Spleen (tissue), 11 donors: ENCODE results near the gene SLIT3. TPM values are rescaled to one million over a fixed set of nuclear protein-coding genes. Genes with fewer than 3 reads are reported as not detected.

Source experiments
- DNase-seq: peaks from one replicate; pipeline ENCODE4 v3.0.0-alpha.2; 2020
- H3K27ac ChIP-seq, 8 donors: fragments of 200-600 bp; sonication (generic) in 7 of 8; 1 replicate in 4 of 8; 2 replicates in 4 of 8; pipeline versions ENCODE4 v1.5.0 to v1.8.0; 2016 to 2021; ENCODE audit warnings: inconsistent platforms in 4 of 8, mild to moderate bottlenecking in 4 of 8, moderate library complexity in 1 of 8
- H3K27me3 ChIP-seq, 7 donors: fragments of 200-600 bp; sonication (generic) in 6 of 7; replicated peaks in 1 of 7; 1 replicate in 4 of 7; 2 replicates in 3 of 7; pipeline versions ENCODE4 v1.5.0 to v1.8.0; 2016 to 2021; ENCODE audit warnings: inconsistent platforms in 3 of 7, mild to moderate bottlenecking in 1 of 7
- H3K36me3 ChIP-seq, 6 donors: fragments of 200-600 bp; sonication (generic) in 5 of 6; 1 replicate in 4 of 6; 2 replicates in 2 of 6; pipeline versions ENCODE4 v1.5.0 to v1.8.0; 2016 to 2021; ENCODE audit warnings: inconsistent platforms in 2 of 6
- H3K4me1 ChIP-seq, 6 donors: fragments of 200-600 bp; sonication (generic) in 5 of 6; 1 replicate in 3 of 6; 2 replicates in 3 of 6; pipeline versions ENCODE4 v1.5.0 to v1.8.0; 2016 to 2021; ENCODE audit warnings: inconsistent platforms in 3 of 6
- H3K4me3 ChIP-seq, 8 donors: fragments of 200-600 bp; sonication (generic) in 7 of 8; 1 replicate in 4 of 8; 2 replicates in 4 of 8; pipeline versions ENCODE4 v1.5.0 to v1.8.0; 2016 to 2021; ENCODE audit warnings: inconsistent platforms in 4 of 8, mild to moderate bottlenecking in 4 of 8, moderate library complexity in 2 of 8
- H3K9me3 ChIP-seq, 8 donors: fragments of 200-600 bp; sonication (generic) in 7 of 8; 1 replicate in 4 of 8; 2 replicates in 4 of 8; pipeline versions ENCODE4 v1.5.0 to v1.8.0; 2016 to 2021; ENCODE audit warnings: inconsistent platforms in 4 of 8
- CTCF ChIP-seq, 11 experiments: fragments of 200-600 bp in 7 of 11; fragments of 450-650 bp in 4 of 11; sonication (generic) in 4 of 11; IDR thresholded peaks in 8 of 11; conservative IDR thresholded peaks in 3 of 11; 1 replicate in 7 of 11; 2 replicates in 4 of 11; pipeline versions ENCODE4 v1.4.0 to v1.8.0; 2016 to 2021; ENCODE audit warnings: antibody characterized with exemption in 11 of 11, inconsistent platforms in 4 of 11, mild to moderate bottlenecking in 1 of 11
- POLR2A ChIP-seq, 3 donors: fragments of 450-650 bp; IDR thresholded peaks; one replicate each; pipeline ENCODE4 v1.5.1; 2017; ENCODE audit warnings: antibody characterized with exemption in 3 of 3, mild to moderate bottlenecking in 1 of 3
- POLR2AphosphoS5 ChIP-seq, 3 donors: sonication (generic); formaldehyde crosslinking; IDR thresholded peaks; one replicate each; pipeline ENCODE4 v1.5.1; 2017; ENCODE audit warnings: antibody characterized with exemption in 3 of 3
- WGBS, 5 donors: extraction: QIAGEN DNeasy Blood & Tissue Kit in 3 of 5; methylation state at CpG; one replicate each; pipeline versions ENCODE4 v1.1.5 to v1.1.7; 2013 to 2018; 5-methylcytosine and 5-hydroxymethylcytosine counted together
- intact Hi-C: fragments of 100-400 bp; cut with DNase I; formaldehyde crosslinking; loops from one replicate; pipeline ENCODE4 v1.15.0; 2023; ENCODE audit warnings: low total_unique reads
- polyA plus RNA-seq, 3 donors: library from polyadenylated mRNA; stranded (reverse); fragments of 200-250 nt; gene quantifications; one replicate each; pipeline ENCODE4 v1.2.1, GENCODE V29; 2013
- total RNA-seq, 7 donors: library from RNA; depleted of rRNA in 3 of 7; stranded (reverse); fragments of >200 nt in 3 of 7; fragmentation: NEBNext Ultra II Directional in 4 of 7; extraction: Animal tissue kit (Norgen Biotek cat#: 25700) in 4 of 7; gene quantifications; one replicate each; pipeline versions ENCODE4 v1.1.0 to v1.2.1, GENCODE V29; 2016 to 2021
- donor health status: healthy with polysubstance abuse.
- donor health status: DM: no; HTN: no; CAD: no; lungs with moderate emphysema.
- donor health status: DM: no; HTN: no; CAD: no.
- donor health status: Bipolar disorder and iron deficiency.
- donor health status: healthy.
- donor health status: DM: no; HTN: no; CAD: no.
- donor health status: DM: yes; HTN: yes; CAD: no.

Gene SLIT3
- total and polyA plus RNA-seq, 10 donors, result 0.33 to 54.0 (median 13.2) TPM

GRCh38 chr5:169318556-169318955 lies 17.6 kb upstream of the SLIT3 start:
- H3K27me3 ChIP-seq, result peaks cover 0 to 11% (median 0%) of the 10 kb centered on the region in 7 donors
- DNase-seq, result no peak
- H3K4me1 ChIP-seq, result no peaks in the 10 kb centered on the region
- H3K36me3 ChIP-seq, result no peaks in the 10 kb centered on the region
- no peak overlapping the region for H3K4me3 ChIP-seq
- intact Hi-C loops, result no loop called here
- H3K27ac ChIP-seq, result no peak overlapping the region
- no peak for TF ChIP-seq POLR2AphosphoS5 (IDR thresholded peaks at IDR 0.05)
- TF ChIP-seq POLR2A (IDR thresholded peaks at IDR 0.05), result no peak
- no peak for TF ChIP-seq CTCF (IDR thresholded peaks at IDR 0.05 in 8 of 11, conservative IDR thresholded peaks at IDR 0.05 in 3 of 11)
- 89 to 96% (median 95%) methylated on average over 2 of the region's 2 CpGs for WGBS, 5 donors
- H3K9me3 ChIP-seq, result no peaks in the 10 kb centered on the region

GRCh38 chr5:169307646-169308045 lies 6.7 kb upstream of the SLIT3 start:
- TF ChIP-seq POLR2A (IDR thresholded peaks at IDR 0.05), result no peak
- no peak for TF ChIP-seq POLR2AphosphoS5 (IDR thresholded peaks at IDR 0.05)
- no peak for TF ChIP-seq CTCF (IDR thresholded peaks at IDR 0.05 in 8 of 11, conservative IDR thresholded peaks at IDR 0.05 in 3 of 11)
- intact Hi-C loops, result no loop called here

GRCh38 chr5:169305366-169305765 lies 4.4 kb upstream of the SLIT3 start:
- H3K27ac ChIP-seq, result no peak overlapping the region
- H3K36me3 ChIP-seq, result no peaks in the 10 kb centered on the region
- 73 to 87% (median 84%) methylated on average over 4 of the region's 4 CpGs for WGBS, 5 donors
- no peak overlapping the region for H3K4me3 ChIP-seq
- peaks cover 0 to 53% (median 14%) of the 10 kb centered on the region in 7 donors for H3K27me3 ChIP-seq
- H3K4me1 ChIP-seq, result peaks cover 0 to 22% (median 9%) of the 10 kb centered on the region in 6 donors
- H3K9me3 ChIP-seq, result no peaks in the 10 kb centered on the region
- intact Hi-C loops, result no loop called here
- TF ChIP-seq CTCF (IDR thresholded peaks at IDR 0.05 in 8 of 11, conservative IDR thresholded peaks at IDR 0.05 in 3 of 11), result no peak
- no peak for TF ChIP-seq POLR2A (IDR thresholded peaks at IDR 0.05)
- TF ChIP-seq POLR2AphosphoS5 (IDR thresholded peaks at IDR 0.05), result no peak
- DNase-seq, result no peak

More at GRCh38 chr5:169307646-169308045, 6.7 kb upstream of the SLIT3 start:
- Histone ChIP-seq H3K36me3 (no peaks in the 10 kb centered on the region), H3K4me1 (peaks cover 0 to 1% (median 0%) of the 10 kb centered on the region in 6 donors), H3K4me3 (no peak overlapping the region), H3K27me3 (peaks cover 0 to 31% (median 6%) of the 10 kb centered on the region in 7 donors), H3K27ac (no peak overlapping the region), H3K9me3 (no peaks in the 10 kb centered on the region)
- WGBS, 5 donors, result 33 to 59% (median 54%) methylated on average over 2 of the region's 2 CpGs
- DNase-seq, result no peak

GRCh38 chr5:169304175-169304574 lies 3.2 kb upstream of the SLIT3 start:
- peaks cover 0 to 65% (median 16%) of the 10 kb centered on the region in 7 donors for H3K27me3 ChIP-seq
- 54 to 88% (median 77%) methylated on average over 1 of the region's 1 CpG for WGBS, 5 donors
- TF ChIP-seq CTCF (IDR thresholded peaks at IDR 0.05 in 8 of 11, conservative IDR thresholded peaks at IDR 0.05 in 3 of 11) (peak in 1 of 11 experiments; percentile 20), POLR2AphosphoS5 (IDR thresholded peaks at IDR 0.05) (no peak), POLR2A (IDR thresholded peaks at IDR 0.05) (no peak)

More at GRCh38 chr5:169304175-169304574, 3.2 kb upstream of the SLIT3 start:
- intact Hi-C loops, result loop anchor here (5.0 kb wide), 2 partner anchors 317 to 627 kb away; no protein-coding TSS in a partner anchor
- Histone ChIP-seq H3K4me3 (no peak overlapping the region), H3K4me1 (peaks cover 0 to 26% (median 12%) of the 10 kb centered on the region in 6 donors), H3K36me3 (no peaks in the 10 kb centered on the region), H3K27ac (no peak overlapping the region), H3K9me3 (no peaks in the 10 kb centered on the region)
- DNase-seq, result no peak
